Suprapubic skin (tissue), 4 donors: ENCODE measurements around the gene TENT4B.

ENCODE experiments used
- CTCF ChIP-seq, 2 donors: fragments of 200-600 bp in 1 of 2; fragments of 450-650 bp in 1 of 2; sonication (generic) in 1 of 2; IDR thresholded peaks; one replicate each; pipeline ENCODE4 v1.5.1; 2016 to 2019; ENCODE audit warnings: antibody characterized with exemption in 2 of 2, mild to moderate bottlenecking in 1 of 2, moderate library complexity in 1 of 2
- EP300 ChIP-seq: sonication (generic); formaldehyde crosslinking; IDR thresholded peaks from one replicate; pipeline ENCODE4 v1.6.1; 2017; ENCODE audit warnings: antibody characterized with exemption
- POLR2A ChIP-seq, 2 donors: fragments of 450-650 bp; IDR thresholded peaks; one replicate each; pipeline ENCODE4 v1.6.1; 2017; ENCODE audit warnings: antibody characterized with exemption in 2 of 2, mild to moderate bottlenecking in 2 of 2, moderate library complexity in 2 of 2
- POLR2AphosphoS5 ChIP-seq, 3 donors: sonication (generic); formaldehyde crosslinking; IDR thresholded peaks; one replicate each; pipeline ENCODE4 v1.6.1; 2017; ENCODE audit warnings: antibody characterized with exemption in 3 of 3

GRCh38 chr16:50133214-50133613 lies 19.9 kb upstream of the TENT4B start:
- TF ChIP-seq CTCF (IDR thresholded peaks at IDR 0.05) = no peak
- no peak for TF ChIP-seq POLR2AphosphoS5 (IDR thresholded peaks at IDR 0.05)
- no peak for TF ChIP-seq POLR2A (IDR thresholded peaks at IDR 0.05)
- TF ChIP-seq EP300 = no peak
